CD4-positive, alpha-beta T cell (primary cell): ENCODE measurements around the gene CDK5RAP2. TPM values are rescaled to one million over a fixed set of nuclear protein-coding genes. Genes with fewer than 3 reads are reported as not detected.

Source experiments
- ATAC-seq: fragments of 200-7000 bp; cut with Tn5 transposase; one replicate; pipeline ENCODE4 v1.10.0; 2022; ENCODE audit warnings: mild to moderate bottlenecking; ENCODE audit not compliant: poor library complexity
- CTCF ChIA-PET: fragments of 350-600 bp; sonication (Branson Sonifier 250); formaldehyde crosslinking; loops from one replicate; lab custom pipeline; 2021; ENCODE audit warnings: antibody characterized with exemption, inconsistent platforms; lab: Charles Lee
- POLR2A ChIA-PET: fragments of 350-600 bp; sonication (Branson Sonifier 250); formaldehyde crosslinking; loops from one replicate; lab custom pipeline; 2021; ENCODE audit warnings: antibody characterized with exemption, inconsistent platforms; lab: Charles Lee
- DNase-seq, 14 experiments: peaks; one replicate each; pipeline ENCODE4 v3.0.0-alpha.2; 2013 to 2020; ENCODE audit warnings: mixed read lengths in 2 of 14
- H3K27ac ChIP-seq, 2 donors: one replicate each; pipeline versions ENCODE4 v1.5.1 to v1.7.0; 2013; ENCODE audit warnings: low read length in 2 of 2, low read depth in 1 of 2, mild to moderate bottlenecking in 1 of 2
- H3K27me3 ChIP-seq, 2 experiments: 1 replicate in 1 of 2; 2 replicates in 1 of 2; pipeline versions ENCODE4 v1.6.1 to v1.7.0; 2013; ENCODE audit warnings: low read length in 2 of 2, control low read depth in 1 of 2, mild to moderate bottlenecking in 1 of 2, moderate library complexity in 1 of 2; ENCODE audit not compliant: insufficient read depth in 2 of 2, control insufficient read depth in 1 of 2
- H3K36me3 ChIP-seq: one replicate; pipeline ENCODE4 v1.6.1; 2013; ENCODE audit warnings: low read length, control low read depth; ENCODE audit not compliant: insufficient read depth
- H3K4me1 ChIP-seq: one replicate; pipeline ENCODE4 v1.6.1; 2013; ENCODE audit warnings: low read length, control low read depth; ENCODE audit not compliant: insufficient read depth
- H3K4me3 ChIP-seq: one replicate; pipeline ENCODE4 v1.5.1; 2013; ENCODE audit warnings: mild to moderate bottlenecking, low read length, moderate library complexity
- H3K9me3 ChIP-seq, 2 experiments: 1 replicate in 1 of 2; 2 replicates in 1 of 2; pipeline versions ENCODE4 v1.6.1 to v1.7.0; 2013; ENCODE audit warnings: low read length in 2 of 2, mild to moderate bottlenecking in 2 of 2, control low read depth in 1 of 2, moderate library complexity in 1 of 2; ENCODE audit not compliant: control insufficient read depth in 1 of 2, insufficient read depth in 1 of 2
- H3K27ac Mint-ChIP-seq: one replicate; pipeline ENCODE4 v1.8.0; 2020; ENCODE audit warnings: mixed read lengths
- H3K27me3 Mint-ChIP-seq: one replicate; pipeline ENCODE4 v1.8.0; 2021; ENCODE audit warnings: mixed read lengths
- H3K36me3 Mint-ChIP-seq: one replicate; pipeline ENCODE4 v1.8.0; 2021; ENCODE audit warnings: low read depth, mixed read lengths
- H3K4me1 Mint-ChIP-seq: one replicate; pipeline ENCODE4 v1.8.0; 2021; ENCODE audit warnings: low read depth, mixed read lengths
- H3K4me3 Mint-ChIP-seq: one replicate; pipeline ENCODE4 v1.8.0; 2020; ENCODE audit warnings: mild to moderate bottlenecking, mixed read lengths
- H3K9me3 Mint-ChIP-seq: one replicate; pipeline ENCODE4 v1.8.0; 2020; ENCODE audit warnings: mixed read lengths
- intact Hi-C, 2 experiments: fragments of 100-400 bp; cut with DNase I in 1 of 2; cut with micrococcal nuclease in 1 of 2; formaldehyde crosslinking; loops; one replicate each; pipeline versions ENCODE4 v1.15.1 to v1.9.0; 2023 to 2025; cut with DNase I, micrococcal nuclease
- total RNA-seq, 174 experiments: library from RNA in 2 of 174; stranded (reverse) in 2 of 174; gene quantifications; one replicate each; pipeline ENCODE4 v1.2.3 and lab custom pipeline; 2021 to 2026
- TF ChIP-seq, protein P1 (sequence below): fragments of 200-600 bp; IDR thresholded peaks from one replicate; pipeline ENCODE4 v1.8.0; 2022; ENCODE audit warnings: antibody characterized with exemption, mild to moderate bottlenecking

Gene CDK5RAP2
- total RNA-seq, 2 experiments from 2014 or later: 55.0 to 56.0 TPM

DNA sequence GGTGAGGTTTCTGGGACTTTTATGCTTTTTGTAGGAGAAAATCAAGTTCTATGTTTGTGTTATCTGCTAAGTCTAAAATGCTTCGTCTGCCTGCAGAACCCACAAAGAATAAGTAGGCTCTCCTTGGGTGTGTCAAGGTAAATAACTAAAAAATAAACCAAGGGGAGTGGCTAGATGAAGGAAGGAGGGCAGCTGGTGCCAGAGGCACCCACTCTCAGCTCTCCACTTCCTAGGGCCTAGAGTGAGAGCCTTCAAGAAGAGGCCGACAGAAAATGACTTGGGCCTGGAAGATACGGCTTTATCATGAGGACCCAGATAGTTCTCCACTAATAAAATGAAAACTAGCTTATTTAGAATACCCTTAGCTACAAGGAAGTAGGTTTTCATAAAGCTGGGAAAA, 147.4 kb downstream of the CDK5RAP2 start:
- Mint-ChIP-seq H3K27ac (no peak overlapping the region), H3K36me3 (peaks cover 78% of the 10 kb centered on the region), H3K4me1 (peaks cover 7% of the 10 kb centered on the region), H3K9me3 (no peaks in the 10 kb centered on the region), H3K27me3 (no peaks in the 10 kb centered on the region), H3K4me3 (no peak overlapping the region)
- CTCF ChIA-PET: no interaction called here
- Histone ChIP-seq H3K4me3 (no peak overlapping the region), H3K36me3 (peaks cover 35% of the 10 kb centered on the region), H3K27me3 (no peaks in the 10 kb centered on the region), H3K9me3 (peaks cover 0 to 3% of the 10 kb centered on the region in 2 experiments), H3K4me1 (peaks cover 4% of the 10 kb centered on the region), H3K27ac (no peak overlapping the region)
- DNase-seq (no peak), ATAC-seq (no peak)
- TF ChIP-seq, protein P1, sequence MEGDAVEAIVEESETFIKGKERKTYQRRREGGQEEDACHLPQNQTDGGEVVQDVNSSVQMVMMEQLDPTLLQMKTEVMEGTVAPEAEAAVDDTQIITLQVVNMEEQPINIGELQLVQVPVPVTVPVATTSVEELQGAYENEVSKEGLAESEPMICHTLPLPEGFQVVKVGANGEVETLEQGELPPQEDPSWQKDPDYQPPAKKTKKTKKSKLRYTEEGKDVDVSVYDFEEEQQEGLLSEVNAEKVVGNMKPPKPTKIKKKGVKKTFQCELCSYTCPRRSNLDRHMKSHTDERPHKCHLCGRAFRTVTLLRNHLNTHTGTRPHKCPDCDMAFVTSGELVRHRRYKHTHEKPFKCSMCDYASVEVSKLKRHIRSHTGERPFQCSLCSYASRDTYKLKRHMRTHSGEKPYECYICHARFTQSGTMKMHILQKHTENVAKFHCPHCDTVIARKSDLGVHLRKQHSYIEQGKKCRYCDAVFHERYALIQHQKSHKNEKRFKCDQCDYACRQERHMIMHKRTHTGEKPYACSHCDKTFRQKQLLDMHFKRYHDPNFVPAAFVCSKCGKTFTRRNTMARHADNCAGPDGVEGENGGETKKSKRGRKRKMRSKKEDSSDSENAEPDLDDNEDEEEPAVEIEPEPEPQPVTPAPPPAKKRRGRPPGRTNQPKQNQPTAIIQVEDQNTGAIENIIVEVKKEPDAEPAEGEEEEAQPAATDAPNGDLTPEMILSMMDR: no peak
- POLR2A ChIA-PET: no interaction called here
- intact Hi-C loops: no loop called here

DNA sequence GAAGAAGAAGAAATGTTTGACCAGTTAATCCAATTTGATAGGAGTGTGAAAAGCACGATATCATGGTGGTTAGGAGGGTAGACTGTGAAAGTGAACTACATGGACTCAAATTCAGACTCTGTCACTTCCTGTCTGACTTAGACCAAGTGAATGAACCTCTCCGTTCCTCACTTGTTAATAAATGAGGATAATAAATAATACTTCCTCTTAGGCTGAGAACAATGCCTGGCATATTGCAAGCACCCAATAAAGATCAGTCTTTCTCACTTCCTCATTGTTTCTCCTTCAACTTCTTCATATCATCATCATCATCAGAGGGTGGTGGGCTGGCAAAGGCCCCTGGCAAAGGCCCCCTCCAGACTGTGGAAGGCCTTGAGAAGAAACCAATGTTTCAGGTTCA, 148.7 kb downstream of the CDK5RAP2 start:
- no peaks in the 10 kb centered on the region for H3K9me3 Mint-ChIP-seq
- H3K27me3 Mint-ChIP-seq: no peaks in the 10 kb centered on the region
- DNase-seq (no peak), ATAC-seq (no peak)
- TF ChIP-seq, protein P1: no peak
- H3K27ac Mint-ChIP-seq: no peak overlapping the region
- Histone ChIP-seq H3K4me1 (no peaks in the 10 kb centered on the region), H3K9me3 (peaks cover 0 to 3% of the 10 kb centered on the region in 2 experiments), H3K27me3 (no peaks in the 10 kb centered on the region), H3K27ac (no peak overlapping the region), H3K4me3 (no peak overlapping the region), H3K36me3 (peaks cover 24% of the 10 kb centered on the region)
- ChIA-PET CTCF (no interaction called here), POLR2A (no interaction called here)
- H3K4me1 Mint-ChIP-seq: peaks cover 7% of the 10 kb centered on the region
- peaks cover 77% of the 10 kb centered on the region for H3K36me3 Mint-ChIP-seq
- no peak overlapping the region for H3K4me3 Mint-ChIP-seq
- intact Hi-C loops: no loop called here

DNA sequence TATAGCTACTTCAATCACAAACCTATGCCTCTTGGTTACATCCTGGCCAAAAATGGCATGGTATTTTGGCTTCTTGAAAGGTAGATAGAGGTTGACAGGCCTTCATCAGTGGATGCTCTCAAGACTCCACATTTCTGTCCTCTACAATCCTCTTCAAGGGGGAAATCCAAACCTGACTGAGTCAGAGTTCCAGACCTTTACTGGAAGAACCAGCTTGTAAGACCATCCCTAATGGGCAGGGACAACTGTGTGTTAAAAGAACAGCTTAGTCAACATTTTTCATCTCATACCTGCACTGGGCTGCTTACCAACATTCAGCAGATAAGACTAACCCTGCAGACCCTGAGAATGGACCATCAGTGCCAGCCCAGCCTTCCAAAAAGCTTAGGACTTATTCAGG, 155.7 kb downstream of the CDK5RAP2 start:
- ATAC-seq: no peak
- no peak overlapping the region for H3K27ac ChIP-seq
- no peak overlapping the region for H3K4me3 ChIP-seq
- Mint-ChIP-seq H3K4me1 (peaks cover 4% of the 10 kb centered on the region), H3K27ac (no peak overlapping the region), H3K27me3 (no peaks in the 10 kb centered on the region), H3K36me3 (peaks cover 86% of the 10 kb centered on the region), H3K4me3 (no peak overlapping the region), H3K9me3 (no peaks in the 10 kb centered on the region)
- H3K9me3 ChIP-seq: no peaks in the 10 kb centered on the region
- POLR2A ChIA-PET: no interaction called here
- no peaks in the 10 kb centered on the region for H3K4me1 ChIP-seq
- H3K36me3 ChIP-seq: peaks cover 41% of the 10 kb centered on the region
- TF ChIP-seq, protein P1: no peak
- intact Hi-C loops: no loop called here
- no peaks in the 10 kb centered on the region for H3K27me3 ChIP-seq
- no peak for DNase-seq
- CTCF ChIA-PET: no interaction called here
